Liver (tissue), 3 donors: ENCODE measurements around the gene PPP1R11.

Source experiments
- CTCF ChIP-seq: fragments of 150-350 bp; IDR thresholded peaks from 2 replicates; pipeline ENCODE4 v1.5.1; 2017; ENCODE audit warnings: improper control_type of control experiment, low read depth, low read length; ENCODE audit not compliant: missing input control
- RAD21 ChIP-seq, 2 donors: IDR thresholded peaks; 2 replicates each; pipeline ENCODE4 v1.6.1; 2016; ENCODE audit warnings: antibody characterized with exemption in 2 of 2, mild to moderate bottlenecking in 2 of 2
- donor health status: healthy.
- donor health status: healthy.

GRCh38 chr6:30055513-30055912 lies 11.5 kb upstream of the PPP1R11 start:
- no peak for TF ChIP-seq CTCF
- TF ChIP-seq RAD21 (IDR thresholded peaks at IDR 0.05) = no peak
